ENCODE results near the gene ACBD6.

ACBD6 gene

DNA sequence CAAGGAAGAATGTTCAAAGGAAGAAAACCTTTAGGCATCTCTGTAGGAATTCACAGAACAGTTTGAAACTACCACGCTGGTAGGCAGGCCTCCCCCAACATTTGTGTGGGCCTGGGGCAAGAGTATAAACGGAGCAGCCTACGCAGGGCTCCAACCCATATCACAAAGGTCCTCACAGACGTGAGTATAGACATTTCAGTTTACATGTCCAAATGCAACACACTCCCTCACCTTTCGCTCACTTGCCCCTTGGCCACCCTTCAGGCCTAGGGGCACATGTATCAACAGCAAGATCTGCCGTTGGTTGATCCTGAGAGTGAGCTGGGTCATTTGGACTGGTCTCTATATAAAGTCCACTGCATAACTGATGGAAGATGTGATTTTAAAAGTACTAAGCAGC, 133.3 kb downstream of the ACBD6 start:
- DNase-seq (ENCODE audit: low read depth): no peak

DNA sequence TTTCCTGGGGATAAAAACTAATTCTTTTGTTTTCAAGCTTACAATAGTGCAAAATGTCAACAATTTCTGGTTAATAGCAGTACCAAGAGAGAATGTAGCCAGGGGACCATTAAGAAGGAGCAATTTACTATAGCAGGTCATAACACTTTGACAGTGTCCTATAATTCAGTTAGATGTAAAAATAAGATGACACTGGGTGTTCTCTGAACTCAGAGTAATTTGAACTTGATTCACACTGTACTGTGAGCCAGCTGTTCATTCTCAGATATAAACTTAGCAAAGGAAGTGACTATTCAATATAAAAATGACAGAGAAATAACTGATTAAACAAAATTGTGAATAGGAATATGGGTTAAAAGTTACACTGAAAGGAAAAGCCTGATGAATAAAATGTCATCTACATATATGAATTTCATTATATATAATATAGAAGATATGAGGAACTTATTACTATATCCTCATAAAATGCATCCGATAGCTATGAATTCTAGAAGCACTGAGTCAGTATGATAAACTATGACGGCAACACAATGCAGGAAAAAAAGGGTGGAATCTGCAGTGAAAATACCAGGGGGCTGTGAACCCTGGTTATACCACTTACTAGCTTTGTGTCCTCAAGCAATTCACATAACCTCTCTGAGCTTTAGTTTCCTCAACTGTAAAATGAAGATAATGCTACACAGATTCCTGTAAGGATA, 135.9 kb downstream of the ACBD6 start:
- DNase-seq (ENCODE audit: low read depth): no peak

GRCh38 chr1:180365039-180365438, 137.3 kb downstream of the ACBD6 start:
- no peak for DNase-seq (ENCODE audit: low read depth)

- no peak for DNase-seq (ENCODE audit: low read depth)
Observed at GRCh38 chr1:180363246-180363995, 139.0 kb downstream of the ACBD6 start.

DNA sequence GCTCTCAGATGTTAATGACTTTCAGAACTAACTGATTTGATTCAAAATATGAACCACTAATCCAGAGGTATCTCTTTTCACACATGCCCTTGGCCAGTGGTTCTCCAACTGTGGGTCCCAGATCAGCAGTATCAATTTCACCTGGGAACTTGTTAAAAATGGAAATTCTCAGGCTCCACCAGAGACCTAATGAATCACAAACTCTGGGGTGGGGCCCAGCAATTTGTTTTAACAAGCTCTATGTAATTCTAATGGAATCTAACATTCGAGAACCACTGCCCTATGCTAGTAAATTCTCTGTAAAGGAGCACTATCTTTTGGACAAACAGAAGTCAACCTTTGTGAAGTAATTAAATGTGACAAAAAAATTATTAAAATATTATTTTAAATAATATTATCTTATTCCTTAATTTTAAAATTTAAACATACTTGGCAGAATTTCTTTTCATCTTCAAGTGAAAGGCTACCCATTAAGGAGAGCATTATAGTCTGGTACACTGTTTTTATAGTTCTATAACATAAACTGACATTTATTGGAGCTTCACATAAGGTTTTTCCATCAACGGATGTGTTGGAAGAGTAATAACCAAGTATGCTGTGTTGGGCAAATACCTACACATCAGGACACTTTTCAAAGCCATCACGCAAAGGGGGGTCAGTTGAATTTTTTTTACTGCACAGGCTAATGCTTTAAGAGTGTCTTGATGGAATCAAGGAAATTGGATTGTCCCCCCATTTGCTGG, 141.9 kb downstream of the ACBD6 start:
- no peak for DNase-seq (ENCODE audit: low read depth)

GRCh38 chr1:180358649-180359048, 143.7 kb downstream of the ACBD6 start:
- DNase-seq (ENCODE audit: low read depth): no peak

DNA sequence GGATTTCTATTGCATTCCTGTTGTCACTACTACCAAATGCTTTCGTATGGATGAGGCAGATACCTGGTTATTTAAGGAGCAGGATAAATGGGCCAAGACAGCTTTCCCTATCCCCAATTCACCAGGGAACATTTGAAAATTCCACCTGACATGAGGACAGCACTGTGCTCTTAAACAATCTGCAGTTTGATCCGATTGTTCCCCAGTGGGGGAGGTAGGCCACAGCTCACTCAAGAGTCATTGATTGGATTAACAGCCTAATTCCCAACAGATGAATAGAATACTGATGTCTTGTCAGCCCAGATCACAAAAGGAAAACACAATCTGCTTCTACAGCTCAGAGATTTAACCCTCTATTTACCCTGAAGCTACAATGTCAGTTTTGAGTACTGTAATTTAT, 148.4 kb downstream of the ACBD6 start:
- DNase-seq (ENCODE audit: low read depth): no peak

GRCh38 chr1:180352588-180352987, 149.8 kb downstream of the ACBD6 start:
- no peak for DNase-seq (ENCODE audit: low read depth)

- no peak for DNase-seq (ENCODE audit: low read depth)
Observed at GRCh38 chr1:180352021-180352420, 150.4 kb downstream of the ACBD6 start.

DNA sequence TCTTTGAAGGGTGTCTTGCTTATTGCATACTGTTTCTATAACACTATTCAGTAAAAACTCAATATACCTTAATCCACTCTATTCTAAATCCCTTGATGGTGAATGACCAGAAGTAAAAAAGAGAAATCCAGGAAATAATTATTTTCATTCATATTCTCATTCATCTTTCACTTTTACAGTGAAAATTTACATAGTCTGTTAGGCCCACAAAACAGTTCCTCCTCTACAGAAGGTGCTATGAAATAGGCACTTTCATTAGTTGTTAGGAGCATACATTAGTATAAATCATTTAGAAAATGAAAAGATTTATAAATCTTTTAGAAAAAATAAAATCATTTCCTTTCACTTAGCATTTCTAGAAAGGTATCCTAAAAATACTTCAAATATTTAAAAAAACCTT, 157.2 kb downstream of the ACBD6 start:
- no peak for DNase-seq (ENCODE audit: low read depth)

GRCh38 chr1:180343921-180344769, 158.2 kb downstream of the ACBD6 start:
- no peak for DNase-seq (ENCODE audit: low read depth)

DNA sequence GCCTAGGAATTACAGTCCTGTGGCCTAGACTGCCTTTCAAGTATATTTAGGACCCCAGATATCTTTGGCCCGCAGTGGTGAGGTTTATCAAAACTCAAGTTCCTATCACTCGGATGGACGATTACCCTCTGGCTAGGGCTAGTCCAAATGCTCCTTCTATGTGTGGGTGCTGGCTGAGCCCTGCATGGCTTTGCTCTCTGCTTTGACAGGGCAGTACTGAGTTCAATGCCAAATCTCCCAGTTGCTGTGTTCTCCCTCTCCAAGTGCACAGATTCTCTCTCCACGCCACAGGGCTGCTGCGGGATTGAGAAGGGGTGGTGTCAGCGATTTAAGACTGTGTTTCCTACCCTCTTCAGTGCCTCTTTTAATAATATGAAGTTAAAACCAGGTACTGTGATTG, 175.3 kb downstream of the ACBD6 start:
- DNase-seq (ENCODE audit: low read depth): no peak

GRCh38 chr1:180312926-180313325, 189.5 kb downstream of the ACBD6 start:
- DNase-seq (ENCODE audit: low read depth): no peak

DNA sequence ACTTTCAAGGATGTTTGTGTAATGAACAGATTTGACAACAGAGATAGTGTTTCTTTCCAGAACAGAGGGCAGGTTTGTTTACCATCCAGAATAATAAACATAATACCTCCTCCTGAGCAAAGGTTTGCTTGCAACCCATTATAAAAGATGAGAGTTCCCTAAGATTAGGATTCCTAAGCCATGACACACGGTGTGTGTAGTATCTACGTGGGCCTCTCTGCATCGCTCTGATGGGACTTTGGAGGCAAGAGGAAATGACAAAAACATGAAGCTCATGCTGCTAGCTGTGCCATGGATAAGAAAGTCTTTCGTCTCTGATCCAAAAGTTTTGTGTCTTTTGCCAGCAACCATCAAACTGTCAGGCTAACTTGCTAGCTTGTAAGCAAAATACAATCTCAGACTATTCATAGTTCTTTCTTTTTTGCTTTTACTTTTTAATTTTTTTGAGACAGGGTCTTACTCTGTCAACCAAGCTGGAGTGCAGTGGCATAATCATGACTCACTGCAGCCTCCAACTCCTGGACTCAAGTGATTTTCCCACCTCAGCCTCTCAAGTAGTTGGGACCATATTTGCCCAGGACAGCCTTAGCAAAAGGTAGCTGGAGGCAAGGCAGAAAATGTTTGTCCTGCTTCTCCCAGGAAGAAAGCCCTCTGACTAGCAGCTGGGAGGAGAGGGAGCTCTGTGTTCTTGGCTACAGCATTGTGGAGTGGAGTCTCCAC, 191.2 kb downstream of the ACBD6 start:
- no peak for DNase-seq (ENCODE audit: low read depth)

- no peak for DNase-seq (ENCODE audit: low read depth)
Observed at GRCh38 chr1:180310095-180310494, 192.3 kb downstream of the ACBD6 start.

DNA sequence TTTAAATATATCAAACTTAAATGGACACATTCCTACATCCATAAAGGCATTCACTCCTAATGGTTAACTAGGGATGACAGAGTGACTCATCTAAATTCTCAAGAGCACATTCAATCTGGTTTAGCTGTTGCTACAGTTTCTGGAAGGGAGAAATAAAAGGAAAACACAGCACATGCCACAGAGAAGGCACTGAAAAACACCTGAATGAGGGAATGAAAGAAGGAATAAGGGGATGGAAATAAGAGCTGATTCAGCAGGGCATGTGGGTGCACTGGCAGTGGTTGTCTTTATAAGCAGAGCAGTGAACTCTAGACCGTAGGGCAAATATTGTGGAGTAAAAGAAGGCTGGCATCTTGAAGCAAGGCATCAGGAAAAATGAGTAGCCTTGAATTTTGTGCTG, 193.0 kb downstream of the ACBD6 start:
- peak; percentile 35 for DNase-seq (ENCODE audit: low read depth)

GRCh38 chr1:180301135-180301742, 201.1 kb downstream of the ACBD6 start:
- no peak for DNase-seq (ENCODE audit: low read depth)

DNA sequence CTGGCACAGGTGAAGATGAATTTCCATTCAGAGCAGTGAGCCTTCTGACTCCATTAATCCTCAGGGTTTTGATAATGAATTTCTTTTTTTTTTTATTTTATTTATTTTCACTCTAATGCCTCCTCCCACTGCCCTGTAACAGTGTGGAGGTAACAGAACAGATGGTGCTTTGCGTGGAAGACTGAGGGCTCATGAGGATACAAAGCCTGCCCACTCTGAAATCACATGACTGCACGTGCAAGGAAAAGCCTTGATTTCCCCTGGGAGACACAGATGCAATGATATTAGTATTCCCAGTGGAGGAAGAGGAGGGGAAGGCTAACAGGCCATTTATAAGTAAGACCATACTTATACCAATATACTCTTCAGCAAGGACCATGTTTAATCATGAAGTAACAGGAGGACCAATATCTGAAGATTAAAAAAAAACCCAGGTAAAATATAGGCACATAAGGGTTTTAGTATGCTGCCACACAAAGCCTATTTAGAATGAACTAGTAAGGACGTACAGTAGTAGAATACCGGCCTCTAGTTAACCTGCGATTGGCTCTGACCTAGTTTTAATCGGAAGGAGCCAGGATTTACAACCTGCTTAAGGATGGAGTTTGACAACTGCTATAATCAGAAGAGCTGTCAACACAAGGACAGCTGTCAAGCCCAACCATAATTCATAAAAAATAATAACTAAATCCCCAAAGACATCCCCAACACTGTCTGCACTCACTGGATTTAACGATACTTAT, 202.7 kb downstream of the ACBD6 start:
- DNase-seq (ENCODE audit: low read depth): no peak

DNA sequence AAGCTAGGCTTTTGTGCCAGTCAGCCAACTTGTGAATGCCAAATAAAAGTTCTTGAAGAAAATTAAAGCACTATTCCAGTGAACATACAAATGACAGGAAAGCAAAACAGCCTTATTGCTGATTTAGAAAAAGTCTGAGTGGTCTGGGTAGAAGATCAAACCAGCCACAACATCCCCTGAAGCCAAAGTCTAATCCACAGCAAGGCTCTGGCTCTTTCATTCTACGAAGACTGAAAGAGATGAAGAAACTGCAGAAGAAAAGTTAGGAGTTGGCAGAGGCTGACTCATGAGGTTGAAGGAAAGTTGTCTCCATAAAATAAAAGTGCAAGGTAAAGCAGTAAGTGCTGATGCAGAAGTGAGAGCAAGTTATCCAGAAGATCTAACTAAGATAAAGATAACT, 206.4 kb downstream of the ACBD6 start:
- no peak for DNase-seq (ENCODE audit: low read depth)

DNA sequence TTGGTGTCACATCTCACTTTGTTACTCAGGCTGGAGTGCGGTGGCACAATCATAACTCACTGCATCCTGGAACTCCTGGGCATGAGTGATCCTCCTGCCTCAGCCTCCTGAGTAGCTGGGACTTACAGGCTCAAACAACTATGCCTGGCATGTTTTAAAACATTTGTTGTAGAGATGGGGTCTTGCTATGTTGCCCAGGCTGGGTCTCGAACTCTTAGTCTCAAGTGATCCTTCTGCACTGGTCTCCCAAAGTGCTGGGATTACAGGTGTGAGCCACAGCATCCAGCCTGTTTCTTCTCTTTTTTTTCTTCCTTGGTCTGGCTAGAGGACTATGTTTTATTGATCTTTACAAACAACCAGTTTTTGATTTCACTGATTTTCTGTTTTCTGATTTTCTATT, 207.7 kb downstream of the ACBD6 start:
- DNase-seq (ENCODE audit: low read depth): no peak

All from GM04503 (cell line).